WTC11 (cell line): ENCODE data around the gene RRP8. TPM values are rescaled to one million over a fixed set of nuclear protein-coding genes. Genes with fewer than 3 reads are reported as not detected.

ENCODE experiments used
- ATAC-seq: fragments of 200-7000 bp; cut with Tn5 transposase; 2 replicates; pipeline ENCODE4 v1.10.0; 2021; ENCODE audit warnings: mild to moderate bottlenecking, moderate library complexity
- CTCF ChIA-PET: fragments of 300-600 bp; sonication (Branson Sonifier 250); formaldehyde crosslinking; loops from one replicate; lab custom pipeline; 2021; ENCODE audit warnings: antibody characterized with exemption; lab: Charles Lee
- POLR2A ChIA-PET: fragments of 350-600 bp; sonication (Branson Sonifier 250); formaldehyde crosslinking; loops from one replicate; lab custom pipeline; 2021; ENCODE audit warnings: antibody characterized with exemption; lab: Charles Lee
- DNase-seq: peaks from one replicate; pipeline ENCODE4 v3.0.0; 2021; ENCODE audit warnings: low spot score
- H3K27ac Mint-ChIP-seq: 2 replicates; pipeline ENCODE4 v1.8.0; 2021; ENCODE audit warnings: mixed read lengths
- H3K27me3 Mint-ChIP-seq: 2 replicates; pipeline ENCODE4 v1.8.0; 2021; ENCODE audit warnings: low read depth, mild to moderate bottlenecking, moderate library complexity, mixed read lengths
- H3K36me3 Mint-ChIP-seq: 2 replicates; pipeline ENCODE4 v1.8.0; 2021; ENCODE audit warnings: mixed read lengths
- H3K4me1 Mint-ChIP-seq: 2 replicates; pipeline ENCODE4 v1.8.0; 2022; ENCODE audit warnings: mixed read lengths
- H3K4me3 Mint-ChIP-seq: 2 replicates; pipeline ENCODE4 v1.8.0; 2021; ENCODE audit warnings: mild to moderate bottlenecking, moderate library complexity, mixed read lengths
- H3K9me3 Mint-ChIP-seq: 2 replicates; pipeline ENCODE4 v1.8.0; 2021; ENCODE audit warnings: mixed read lengths
- CREB1 ChIP-seq: sonication (generic); formaldehyde crosslinking; IDR thresholded peaks from 2 replicates; pipeline ENCODE4 v1.8.0; 2023; ENCODE audit warnings: mild to moderate bottlenecking, missing genetic modification reagents
- CREM ChIP-seq: sonication (generic); formaldehyde crosslinking; IDR thresholded peaks from 2 replicates; pipeline ENCODE4 v1.8.1; 2022; ENCODE audit warnings: mild to moderate bottlenecking, missing genetic modification reagents, moderate library complexity
- GRHL2 ChIP-seq: fragments of 250-450 bp; sonication (Bioruptor Pico); IDR thresholded peaks from 2 replicates; pipeline ENCODE4 v1.8.0; 2022; ENCODE audit warnings: mild to moderate bottlenecking, moderate library complexity; ENCODE audit not compliant: insufficient replicate concordance, severe bottlenecking
- MAX ChIP-seq: sonication (generic); formaldehyde crosslinking; IDR thresholded peaks from 2 replicates; pipeline ENCODE4 v1.8.0; 2022; ENCODE audit warnings: mild to moderate bottlenecking, missing genetic modification reagents
- NR1H2 ChIP-seq: sonication (generic); formaldehyde crosslinking; IDR thresholded peaks from 2 replicates; pipeline ENCODE4 v1.9.0; 2021; ENCODE audit warnings: mild to moderate bottlenecking, moderate library complexity, missing genetic modification reagents
- NR2C2 ChIP-seq: sonication (generic); formaldehyde crosslinking; IDR thresholded peaks from 2 replicates; pipeline ENCODE4 v1.8.0; 2022; ENCODE audit warnings: mild to moderate bottlenecking, missing genetic modification reagents
- PREB ChIP-seq: sonication (generic); formaldehyde crosslinking; IDR thresholded peaks from 2 replicates; pipeline ENCODE4 v1.8.1; 2022; ENCODE audit warnings: mild to moderate bottlenecking, missing genetic modification reagents, moderate library complexity, borderline replicate concordance
- RORB ChIP-seq: fragments of 250-450 bp; sonication (Bioruptor Pico); IDR thresholded peaks from 2 replicates; pipeline ENCODE4 v1.9.0; 2021; ENCODE audit warnings: mild to moderate bottlenecking
- SOX15 ChIP-seq: fragments of 250-450 bp; sonication (Bioruptor Pico); IDR thresholded peaks from 2 replicates; pipeline ENCODE4 v1.9.0; 2021; ENCODE audit warnings: mild to moderate bottlenecking
- SP1 ChIP-seq: sonication (generic); formaldehyde crosslinking; conservative IDR thresholded peaks from 2 replicates; pipeline ENCODE4 v1.8.1; 2022; ENCODE audit warnings: missing genetic modification reagents
- TEAD4 ChIP-seq: sonication (generic); formaldehyde crosslinking; IDR thresholded peaks from 2 replicates; pipeline ENCODE4 v1.8.0; 2022; ENCODE audit warnings: mild to moderate bottlenecking, missing genetic modification reagents
- TP53 ChIP-seq: sonication (generic); formaldehyde crosslinking; IDR thresholded peaks from 2 replicates; pipeline ENCODE4 v1.8.1; 2023; ENCODE audit warnings: mild to moderate bottlenecking, missing genetic modification reagents
- USF1 ChIP-seq: sonication (generic); formaldehyde crosslinking; IDR thresholded peaks from 2 replicates; pipeline ENCODE4 v1.8.0; 2022; ENCODE audit warnings: mild to moderate bottlenecking, missing genetic modification reagents
- ZBTB21 ChIP-seq: sonication (generic); formaldehyde crosslinking; IDR thresholded peaks from 2 replicates; pipeline ENCODE4 v1.8.1; 2023; ENCODE audit warnings: mild to moderate bottlenecking, missing genetic modification reagents, borderline replicate concordance
- ZNF219 ChIP-seq: sonication (generic); formaldehyde crosslinking; IDR thresholded peaks from 2 replicates; pipeline ENCODE4 v1.8.0; 2023; ENCODE audit warnings: missing genetic modification reagents, mild to moderate bottlenecking, borderline replicate concordance
- ZNF232 ChIP-seq: sonication (generic); formaldehyde crosslinking; IDR thresholded peaks from 2 replicates; pipeline ENCODE4 v1.8.0; 2022; ENCODE audit warnings: mild to moderate bottlenecking, missing genetic modification reagents
- ZNF281 ChIP-seq: sonication (generic); formaldehyde crosslinking; IDR thresholded peaks from 2 replicates; pipeline ENCODE4 v1.8.0; 2023; ENCODE audit warnings: mild to moderate bottlenecking, missing genetic modification reagents
- ZNF416 ChIP-seq: fragments of 250-450 bp; sonication (Bioruptor Pico); IDR thresholded peaks from 2 replicates; pipeline ENCODE4 v1.9.0; 2021; ENCODE audit warnings: mild to moderate bottlenecking, inconsistent platforms
- ZNF425 ChIP-seq: fragments of 250-450 bp; sonication (Bioruptor Pico); conservative IDR thresholded peaks from 2 replicates; pipeline ENCODE4 v1.9.0; 2021; ENCODE audit warnings: mild to moderate bottlenecking
- ZNF512 ChIP-seq: sonication (generic); formaldehyde crosslinking; IDR thresholded peaks from 2 replicates; pipeline ENCODE4 v1.8.1; 2022; ENCODE audit warnings: missing genetic modification reagents, borderline replicate concordance
- ZSCAN18 ChIP-seq: fragments of 250-450 bp; sonication (Bioruptor Pico); IDR thresholded peaks from 2 replicates; pipeline ENCODE4 v2.1.2; 2022; ENCODE audit warnings: mild to moderate bottlenecking, moderate library complexity
- total RNA-seq: library from RNA; stranded (reverse); gene quantifications from 3 replicates; pipeline ENCODE4 v1.2.3, GENCODE V29; 2021

Gene RRP8
- total RNA-seq, 1 experiment from 2014 or later = 15.0 TPM

- H3K27me3 Mint-ChIP-seq = no peaks in the 10 kb centered on the region
- POLR2A ChIA-PET = no interaction called here
- no peaks in the 10 kb centered on the region for H3K9me3 Mint-ChIP-seq
- DNase-seq = no peak
- no peak overlapping the region for H3K4me3 Mint-ChIP-seq
- peaks cover 19% of the 10 kb centered on the region for H3K36me3 Mint-ChIP-seq
- H3K27ac Mint-ChIP-seq = no peak overlapping the region
- TF ChIP-seq ZNF512 (no peak), ZBTB21 (CRISPR knock-in tag) (no peak), MAX (CRISPR knock-in tag) (no peak), CREB1 (CRISPR knock-in tag) (no peak), SOX15 (no peak), RORB (CRISPR knock-in tag) (no peak), GRHL2 (CRISPR knock-in tag) (no peak), CREM (CRISPR knock-in tag) (no peak), ZNF232 (CRISPR knock-in tag) (no peak), USF1 (no peak), NR1H2 (no peak)
- TF ChIP-seq, all 79 proteins: peak for 0
- no peaks in the 10 kb centered on the region for H3K4me1 Mint-ChIP-seq
- CTCF ChIA-PET = no interaction called here
- no peak for ATAC-seq
Observed at GRCh38 chr11:6599881-6600390, 3.5 kb downstream of the RRP8 start.

- Mint-ChIP-seq H3K27ac (no peak overlapping the region), H3K36me3 (peaks cover 19% of the 10 kb centered on the region), H3K4me3 (no peak overlapping the region), H3K4me1 (peaks cover 3% of the 10 kb centered on the region; the same call in 1 of the 2 replicates), H3K9me3 (no peaks in the 10 kb centered on the region), H3K27me3 (no peaks in the 10 kb centered on the region)
- ATAC-seq (no peak), DNase-seq (no peak)
- ChIA-PET CTCF (no interaction called here), POLR2A (no interaction called here)
- no peak for TF ChIP-seq ZSCAN18 (CRISPR knock-in tag)
- no peak for TF ChIP-seq TP53 (CRISPR knock-in tag)
- no peak for TF ChIP-seq ZNF425 (CRISPR knock-in tag)
- no peak for TF ChIP-seq SP1 (CRISPR knock-in tag)
- TF ChIP-seq ZNF219 (CRISPR knock-in tag) = no peak
- no peak for TF ChIP-seq NR2C2 (CRISPR knock-in tag)
Observed at GRCh38 chr11:6599449-6599848, 4.0 kb downstream of the RRP8 start.

- CTCF ChIA-PET = interaction anchor here (1.1 kb wide), 1 partner anchor 27 kb away, joined by 3 read pairs; no protein-coding TSS in a partner anchor
- ATAC-seq = no peak
- no peaks in the 10 kb centered on the region for H3K9me3 Mint-ChIP-seq
- peaks cover 6% of the 10 kb centered on the region; the same call in 1 of the 2 replicates for H3K4me1 Mint-ChIP-seq
- H3K4me3 Mint-ChIP-seq = no peak overlapping the region
- H3K36me3 Mint-ChIP-seq = peaks cover 19% of the 10 kb centered on the region
- POLR2A ChIA-PET = no interaction called here
- no peaks in the 10 kb centered on the region for H3K27me3 Mint-ChIP-seq
- DNase-seq = no peak
- no peak overlapping the region for H3K27ac Mint-ChIP-seq
- TF ChIP-seq PREB (CRISPR knock-in tag) (no peak), ZNF281 (CRISPR knock-in tag) (no peak), ZNF416 (CRISPR knock-in tag) (no peak), ZNF425 (CRISPR knock-in tag) (no peak), TEAD4 (CRISPR knock-in tag) (no peak)
Observed at GRCh38 chr11:6598555-6598954, 4.9 kb downstream of the RRP8 start.
